AG04449 (cell line): ENCODE results near the gene DLST.

ENCODE experiments used
- CTCF ChIA-PET: fragments of 350-600 bp; formaldehyde crosslinking; extraction: SDS; loops from one replicate; lab custom pipeline; 2021; ENCODE audit warnings: antibody characterized with exemption; lab: Yijun Ruan, JAX
- POLR2A ChIA-PET: fragments of 400-600, 350-600 bp; formaldehyde crosslinking; extraction: SDS; loops from one replicate; lab custom pipeline; 2020; ENCODE audit warnings: antibody characterized with exemption, inconsistent platforms; lab: Yijun Ruan, JAX
- DNase-seq: peaks from one replicate; pipeline ENCODE4 v3.0.0-alpha.2; 2010; ENCODE audit warnings: low read depth, low spot score
- H3K4me3 ChIP-seq: 2 replicates; pipeline ENCODE4 v1.5.1; 2011; ENCODE audit warnings: low read depth, mild to moderate bottlenecking, control low read depth, low read length
- CTCF ChIP-seq: IDR thresholded peaks from one replicate; pipeline ENCODE4 v1.5.1; 2011; ENCODE audit warnings: mild to moderate bottlenecking, moderate library complexity, low read length, control low read depth, inconsistent platforms; ENCODE audit not compliant: insufficient read depth; ENCODE audit errors: missing control alignments

Gene DLST

GRCh38 chr14:74858022-74858421 is 23.7 kb upstream of the DLST start:
- no peak for DNase-seq
- no peak overlapping the region for H3K4me3 ChIP-seq
- ChIA-PET CTCF (interaction anchor here (1.1 to 20.7 kb wide), 7 partner anchors 10 to 247 kb away, joined by 4 to 689 read pairs (median 83); partner anchors contain the start of genes DLST, LTBP2 and PROX2), POLR2A (no interaction called here)
- TF ChIP-seq CTCF, result no peak

DNA sequence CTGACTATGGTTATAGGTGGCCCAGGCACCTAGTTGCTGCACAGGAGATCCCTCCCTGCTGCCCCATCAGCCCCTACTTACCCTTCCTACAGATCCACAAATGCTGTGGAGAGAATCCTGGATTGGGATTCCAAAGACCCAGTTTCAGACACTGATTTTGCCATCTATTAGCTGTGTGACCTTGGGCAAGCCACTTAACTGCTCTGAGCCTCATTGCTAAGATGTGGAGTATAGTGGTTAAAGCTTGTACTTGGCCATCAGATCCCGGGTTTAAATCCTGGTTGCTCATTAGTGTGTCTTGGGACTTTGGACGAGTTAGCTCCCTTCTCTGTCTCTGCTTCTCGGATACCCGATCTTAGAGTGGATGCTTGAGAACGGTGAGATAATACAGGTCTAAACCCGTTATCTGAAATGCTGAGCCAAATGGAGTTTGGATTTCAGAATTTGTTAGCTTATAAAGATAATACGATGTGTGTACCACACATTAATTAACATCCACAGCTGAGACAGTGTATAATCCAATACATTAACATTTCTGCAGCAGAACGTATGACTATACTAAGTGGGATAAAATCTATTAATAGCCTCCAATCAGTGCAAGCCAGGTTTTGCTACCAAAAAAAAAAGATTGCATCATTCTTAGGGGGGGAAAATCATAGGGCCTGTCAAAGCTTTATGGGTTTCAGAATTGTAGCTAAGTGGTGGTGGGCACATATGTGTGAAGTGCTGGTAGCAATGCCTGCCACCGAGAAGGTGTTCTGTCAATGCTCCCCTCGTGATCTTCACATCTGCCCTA is 21.8 kb upstream of the DLST start:
- POLR2A ChIA-PET, result no interaction called here
- no peak overlapping the region for H3K4me3 ChIP-seq
- no peak for TF ChIP-seq CTCF
- CTCF ChIA-PET, result interaction anchor here (0.8 to 20.7 kb wide), 34 partner anchors 7 to 445 kb away, joined by 3 to 689 read pairs (median 6); partner anchors contain the start of genes ACYP1, DLST, EIF2B2 and LTBP2
- no peak for DNase-seq

GRCh38 chr14:74860899-74861733 is 20.6 kb upstream of the DLST start:
- DNase-seq, result no peak
- H3K4me3 ChIP-seq, result no peak overlapping the region
- TF ChIP-seq CTCF, result peak; percentile 84
- ChIA-PET POLR2A (interaction anchor here (0.7 to 2.2 kb wide), 2 partner anchors 25 to 44 kb away, joined by 4 to 8 read pairs; no protein-coding TSS in a partner anchor), CTCF (interaction anchor here (0.6 to 20.7 kb wide), 42 partner anchors 8 to 443 kb away, joined by 3 to 689 read pairs (median 5); partner anchors contain the start of genes ACYP1, DLST, EIF2B2 and LTBP2)

- no peak for DNase-seq
- no peak for TF ChIP-seq CTCF
- no peak overlapping the region for H3K4me3 ChIP-seq
- ChIA-PET POLR2A (interaction anchor here (0.7 to 2.2 kb wide), 2 partner anchors 24 to 44 kb away, joined by 4 to 8 read pairs; no protein-coding TSS in a partner anchor), CTCF (interaction anchor here (0.7 to 20.7 kb wide), 24 partner anchors 9 to 442 kb away, joined by 3 to 689 read pairs (median 6); partner anchors contain the start of genes DLST, LTBP2, PROX2 and RPS6KL1)
Measured at GRCh38 chr14:74861734-74862090, 20.0 kb upstream of the DLST start.

- ChIA-PET POLR2A (interaction anchor here (0.6 kb wide), 1 partner anchor 19 kb away, joined by 3 read pairs; no protein-coding TSS in a partner anchor), CTCF (interaction anchor here (0.7 to 20.7 kb wide), 9 partner anchors 8 to 252 kb away, joined by 3 to 689 read pairs (median 8); partner anchors contain the start of genes DLST, LTBP2, PROX2 and ZC2HC1C)
- H3K4me3 ChIP-seq, result no peak overlapping the region
- no peak for TF ChIP-seq CTCF
- DNase-seq, result no peak
Measured at GRCh38 chr14:74863274-74863673, 18.4 kb upstream of the DLST start.
